K562 (cell line): ENCODE results near the gene RTL10. TPM values are rescaled to one million over a fixed set of nuclear protein-coding genes. Genes with fewer than 3 reads are reported as not detected.
A peak's percentile ranks its signal among the peaks of the same experiment; 100 is the strongest.

Source experiments
- ATAC-seq: fragments of 200-7000 bp; cut with Tn5 transposase; 3 replicates; pipeline ENCODE4 v1.9.1; 2020; ENCODE audit warnings: moderate library complexity
- BruUV-seq: library from RNA; stranded (reverse); fragments of 400-500 nt; replicated peaks from 2 replicates; lab custom pipeline; 2021; lab: Mats Ljungman, UMichigan
- CTCF ChIA-PET: fragments of 300-600 bp; formaldehyde crosslinking; extraction: SDS; loops from one replicate; lab custom pipeline; 2021; ENCODE audit warnings: low intra/inter-chr PET ratio; lab: Yijun Ruan, JAX
- POLR2A ChIA-PET: fragments of 300-600, 350-650 bp; sonication (Branson Sonifier 250); formaldehyde crosslinking; extraction: SDS; loops from one replicate; lab custom pipeline; 2021; ENCODE audit warnings: antibody characterized with exemption, inconsistent platforms; lab: Yijun Ruan, JAX
- DNase-seq, 4 experiments: peaks; one replicate each; pipeline versions ENCODE4 v3.0.0 to v3.0.0-alpha.2; 2011 to 2018; ENCODE audit warnings: low spot score in 3 of 4, mixed read lengths in 3 of 4; ENCODE audit errors: extremely low read depth in 1 of 4
- FAIRE-seq: peaks from 2 replicates; lab custom pipeline; 2011; peaks lifted over from hg19 to GRCh38; lab: Jason Lieb, UNC
- H2AFZ ChIP-seq: 2 replicates; pipeline ENCODE4 v1.6.0; 2011; ENCODE audit warnings: low read depth, low read length, control low read depth, inconsistent platforms
- H3K27ac ChIP-seq: fragments of 200-600 bp; 3 replicates; pipeline ENCODE4 v1.8.0; 2011; ENCODE audit warnings: low read depth, mild to moderate bottlenecking, control low read depth, inconsistent platforms, low read length, moderate library complexity, mixed read lengths; ENCODE audit errors: extremely low read depth
- H3K27me3 ChIP-seq, 2 experiments: fragments of 300-600 bp in 1 of 2; 2 replicates in 1 of 2; 3 replicates in 1 of 2; pipeline versions ENCODE4 v1.6.0 to v1.8.0; 2011; ENCODE audit warnings: inconsistent platforms in 2 of 2, low read length in 2 of 2, mild to moderate bottlenecking in 1 of 2, mixed read lengths in 1 of 2, moderate library complexity in 1 of 2; ENCODE audit not compliant: control insufficient read depth in 2 of 2, insufficient read depth in 2 of 2
- H3K36me3 ChIP-seq: fragments of 300-600 bp; 3 replicates; pipeline ENCODE4 v1.8.0; 2011; ENCODE audit warnings: mild to moderate bottlenecking, low read length, inconsistent platforms; ENCODE audit not compliant: control insufficient read depth, insufficient read depth
- H3K4me1 ChIP-seq, 2 experiments: fragments of 200-600 bp in 1 of 2; replicated peaks in 1 of 2; 2 replicates in 1 of 2; 3 replicates in 1 of 2; pipeline versions ENCODE4 v1.5.1 to v1.8.0; 2011; ENCODE audit warnings: inconsistent platforms in 2 of 2, low read length in 2 of 2, mild to moderate bottlenecking in 1 of 2, mixed read lengths in 1 of 2, moderate library complexity in 1 of 2; ENCODE audit not compliant: control insufficient read depth in 2 of 2, insufficient read depth in 2 of 2
- H3K4me2 ChIP-seq: 2 replicates; pipeline ENCODE4 v1.6.1; 2011; ENCODE audit warnings: low read length, control low read depth, inconsistent platforms, mixed read lengths; ENCODE audit not compliant: insufficient read depth
- H3K4me3 ChIP-seq: fragments of 200-600 bp; sonication (generic), shearing (Covaris generic); 2 replicates; pipeline ENCODE4 v1.5.1; 2016; ENCODE audit warnings: control low read depth, inconsistent platforms
- H3K79me2 ChIP-seq: fragments of 200-600 bp; 3 replicates; pipeline ENCODE4 v1.8.0; 2011; ENCODE audit warnings: low read length, inconsistent platforms; ENCODE audit not compliant: control insufficient read depth, insufficient read depth
- H3K9ac ChIP-seq, 2 experiments: 2 replicates each; pipeline versions ENCODE4 v1.6.0 to v1.6.1; 2011; ENCODE audit warnings: low read depth in 2 of 2, low read length in 2 of 2, control low read depth in 1 of 2, inconsistent platforms in 1 of 2, mild to moderate bottlenecking in 1 of 2, mixed read lengths in 1 of 2; ENCODE audit not compliant: insufficient read depth in 1 of 2
- H3K9me1 ChIP-seq: one replicate; pipeline ENCODE4 v1.6.0; 2011; ENCODE audit warnings: inconsistent platforms, mild to moderate bottlenecking, low read length, moderate library complexity; ENCODE audit not compliant: control insufficient read depth, insufficient read depth
- H3K9me3 ChIP-seq: replicated peaks from 2 replicates; pipeline ENCODE4 v1.5.1; 2011; ENCODE audit warnings: low read depth, low read length, inconsistent platforms; ENCODE audit not compliant: control insufficient read depth, insufficient read depth
- H4K20me1 ChIP-seq: replicated peaks from 2 replicates; pipeline ENCODE4 v1.6.1; 2011; ENCODE audit warnings: low read length, inconsistent platforms, mixed read lengths; ENCODE audit not compliant: control insufficient read depth, insufficient read depth
- BCOR ChIP-seq: fragments of 450-650 bp; IDR thresholded peaks from 2 replicates; pipeline ENCODE4 v1.6.1; 2016
- GTF2A2 ChIP-seq: IDR thresholded peaks from 2 replicates; pipeline ENCODE4 v1.6.1; 2016; ENCODE audit warnings: mild to moderate bottlenecking, missing genetic modification characterization, missing compliant biosample characterization
- HDAC6 ChIP-seq: IDR thresholded peaks from 2 replicates; pipeline ENCODE4 v1.6.1; 2012; ENCODE audit warnings: low read depth, mild to moderate bottlenecking, control low read depth, inconsistent platforms, low read length, moderate library complexity
- LEF1 ChIP-seq: fragments of 450-650 bp; IDR thresholded peaks from 2 replicates; pipeline ENCODE4 v1.6.1; 2016; ENCODE audit warnings: mild to moderate bottlenecking
- MTF1 ChIP-seq: fragments of 250-450 bp; sonication (Bioruptor Pico); IDR thresholded peaks from 2 replicates; pipeline ENCODE4 v1.9.0; 2021; ENCODE audit warnings: moderate library complexity, mild to moderate bottlenecking, inconsistent platforms, borderline replicate concordance
- PML ChIP-seq: IDR thresholded peaks from 2 replicates; pipeline ENCODE4 v1.6.1; 2012; ENCODE audit warnings: low read length, inconsistent platforms
- WGBS: fragments of 100-300 bp; shearing (Covaris generic); methylation state at CpG from one replicate; pipeline ENCODE4 v1.1.6; 2016; ENCODE audit warnings: low coverage, mixed read lengths; ENCODE audit not compliant: insufficient coverage; ENCODE audit errors: missing lambda C conversion rate; 5-methylcytosine and 5-hydroxymethylcytosine counted together
- in situ Hi-C: fragments of 300-500 bp; cut with MboI; formaldehyde crosslinking; loops from 4 replicates; pipeline ENCODE4 v1.15.0; 2018; ENCODE audit warnings: inconsistent platforms, mixed read lengths
- intact Hi-C: fragments of 100-400 bp; cut with micrococcal nuclease; formaldehyde crosslinking; loops from 2 replicates; pipeline ENCODE4 v1.14.2; 2022
- polyA plus RNA-seq, 8 experiments: library from polyadenylated mRNA; depleted of rRNA in 4 of 8; stranded (reverse) in 5 of 8; unstranded in 3 of 8; fragments of >200 nt; fragmentation: Nextera tagmentation in 2 of 8; fragmentation: Illumina TruSeq in 1 of 8; extraction: Ambion mirVana in 2 of 8; extraction: Trizol in 1 of 8; gene quantifications; 2 replicates each; pipeline versions ENCODE4 v1.2.1 to v1.2.3, GENCODE V29; 2011 to 2014; ENCODE audit warnings: inconsistent platforms in 1 of 8, missing spikeins in 1 of 8
- total RNA-seq, 7 experiments: library from RNA; depleted of rRNA in 6 of 7; stranded (reverse); fragments of >200 nt in 6 of 7; fragmentation: Illumina TruSeq in 2 of 7; extraction: Trizol in 2 of 7; gene quantifications; 2 replicates each; pipeline versions ENCODE4 v1.2.1 to v1.2.3, GENCODE V29; 2011 to 2021; ENCODE audit warnings: low replicate concordance in 1 of 7
- TF ChIP-seq, protein P1 (sequence below), 2 experiments: fragments of 450-650 bp in 1 of 2; sonication (generic) in 1 of 2; formaldehyde crosslinking in 1 of 2; IDR thresholded peaks; 2 replicates each; pipeline versions ENCODE4 v1.7.1 to v1.9.0; 2016 to 2022; ENCODE audit warnings: inconsistent platforms in 1 of 2, mild to moderate bottlenecking in 1 of 2, missing genetic modification reagents in 1 of 2
- TF ChIP-seq, protein P2 (sequence below): fragments of 450-650 bp; formaldehyde crosslinking; IDR thresholded peaks from 2 replicates; pipeline ENCODE4 v1.4.0; 2022; ENCODE audit warnings: mild to moderate bottlenecking, moderate library complexity
- TF ChIP-seq, protein P3 (sequence below): sonication (generic); formaldehyde crosslinking; IDR thresholded peaks from 2 replicates; pipeline ENCODE4 v1.5.0; 2020; ENCODE audit warnings: missing genetic modification reagents

The RTL10 gene
- total and polyA plus RNA-seq, 9 of the 15 experiments (the other 6 are each of a cell fraction or from before 2014, with no cell fraction given), result 19.8 to 75.5 (median 32.5) TPM

DNA sequence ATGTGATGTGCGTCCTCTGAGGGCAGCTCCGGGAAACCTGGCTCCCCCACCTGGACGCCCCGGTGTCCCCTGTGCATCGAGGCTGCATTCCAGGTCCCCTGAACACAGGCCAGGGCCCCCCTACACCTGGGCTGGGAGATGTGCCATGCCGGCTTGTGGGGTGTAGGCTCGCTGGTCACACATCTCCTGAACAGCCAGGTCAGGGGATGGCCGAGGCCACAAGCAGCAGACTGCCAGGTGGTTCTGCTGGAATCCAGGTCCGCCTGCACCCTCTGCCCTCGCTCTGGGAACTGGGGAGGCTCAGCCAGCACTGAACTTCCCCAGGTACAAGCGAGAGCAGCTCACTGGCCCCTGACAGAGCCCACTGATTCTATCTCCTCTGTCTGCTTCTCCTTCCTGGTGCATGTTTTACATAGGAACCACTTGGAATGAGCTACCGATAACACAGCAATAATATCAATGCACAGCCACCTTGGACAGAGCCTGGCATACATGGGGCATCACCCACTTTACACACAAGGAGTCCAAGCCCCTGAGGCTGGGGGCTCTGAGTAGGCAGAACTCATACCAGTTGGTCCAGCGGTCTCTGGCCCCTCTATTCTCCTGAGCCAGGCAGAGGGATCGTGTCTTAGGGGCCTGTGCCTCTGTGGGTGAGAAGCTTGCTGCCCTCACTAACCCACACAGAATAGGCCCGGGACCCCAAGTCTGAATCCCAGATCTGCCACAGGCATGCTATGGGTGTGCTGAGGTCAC is 47.3 kb downstream of the RTL10 start:
- Histone ChIP-seq H3K79me2 (no peaks in the 10 kb centered on the region), H3K9me3 (no peaks in the 10 kb centered on the region), H3K4me3 (no peak overlapping the region), H2AFZ (no peak overlapping the region), H4K20me1 (peaks cover 29% of the 10 kb centered on the region), H3K9me1 (no peaks in the 10 kb centered on the region), H3K27me3 (no peaks in the 10 kb centered on the region), H3K27ac (no peak overlapping the region), H3K36me3 (0 out of 3 replicates have a peak, but pooled peaks cover 3% of the 10 kb centered on the region), H3K4me1 (peaks cover 13 to 70% of the 10 kb centered on the region in 2 experiments), H3K9ac (peak overlapping the region in 1 of 2 experiments; percentile 66; a peak in 2 of 4 replicates), H3K4me2 (no peak overlapping the region)
- no peak for FAIRE-seq
- BruUV-seq, result no TSS peak
- intact Hi-C loops, result no loop called here
- no peak for ATAC-seq
- in situ Hi-C loops, result no loop called here
- POLR2A ChIA-PET, result interaction anchor here (0.6 to 5.7 kb wide), 21 partner anchors 8 to 632 kb away, joined by 3 to 43 read pairs (median 4); partner anchors contain the start of genes GNB1L and RTL10
- DNase-seq, result no peak
- CTCF ChIA-PET, result interaction anchor here (0.6 kb wide), 1 partner anchor 572 kb away, joined by 3 read pairs; no protein-coding TSS in a partner anchor
- 69% methylated on average over 15 of the region's 15 CpGs for WGBS
- TF ChIP-seq, protein P1, sequence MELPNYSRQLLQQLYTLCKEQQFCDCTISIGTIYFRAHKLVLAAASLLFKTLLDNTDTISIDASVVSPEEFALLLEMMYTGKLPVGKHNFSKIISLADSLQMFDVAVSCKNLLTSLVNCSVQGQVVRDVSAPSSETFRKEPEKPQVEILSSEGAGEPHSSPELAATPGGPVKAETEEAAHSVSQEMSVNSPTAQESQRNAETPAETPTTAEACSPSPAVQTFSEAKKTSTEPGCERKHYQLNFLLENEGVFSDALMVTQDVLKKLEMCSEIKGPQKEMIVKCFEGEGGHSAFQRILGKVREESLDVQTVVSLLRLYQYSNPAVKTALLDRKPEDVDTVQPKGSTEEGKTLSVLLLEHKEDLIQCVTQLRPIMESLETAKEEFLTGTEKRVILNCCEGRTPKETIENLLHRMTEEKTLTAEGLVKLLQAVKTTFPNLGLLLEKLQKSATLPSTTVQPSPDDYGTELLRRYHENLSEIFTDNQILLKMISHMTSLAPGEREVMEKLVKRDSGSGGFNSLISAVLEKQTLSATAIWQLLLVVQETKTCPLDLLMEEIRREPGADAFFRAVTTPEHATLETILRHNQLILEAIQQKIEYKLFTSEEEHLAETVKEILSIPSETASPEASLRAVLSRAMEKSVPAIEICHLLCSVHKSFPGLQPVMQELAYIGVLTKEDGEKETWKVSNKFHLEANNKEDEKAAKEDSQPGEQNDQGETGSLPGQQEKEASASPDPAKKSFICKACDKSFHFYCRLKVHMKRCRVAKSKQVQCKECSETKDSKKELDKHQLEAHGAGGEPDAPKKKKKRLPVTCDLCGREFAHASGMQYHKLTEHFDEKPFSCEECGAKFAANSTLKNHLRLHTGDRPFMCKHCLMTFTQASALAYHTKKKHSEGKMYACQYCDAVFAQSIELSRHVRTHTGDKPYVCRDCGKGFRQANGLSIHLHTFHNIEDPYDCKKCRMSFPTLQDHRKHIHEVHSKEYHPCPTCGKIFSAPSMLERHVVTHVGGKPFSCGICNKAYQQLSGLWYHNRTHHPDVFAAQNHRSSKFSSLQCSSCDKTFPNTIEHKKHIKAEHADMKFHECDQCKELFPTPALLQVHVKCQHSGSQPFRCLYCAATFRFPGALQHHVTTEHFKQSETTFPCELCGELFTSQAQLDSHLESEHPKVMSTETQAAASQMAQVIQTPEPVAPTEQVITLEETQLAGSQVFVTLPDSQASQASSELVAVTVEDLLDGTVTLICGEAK (IDR thresholded peaks at IDR 0.05), result no peak
- TF ChIP-seq, protein P1 (CRISPR knock-in tag; IDR thresholded peaks at IDR 0.05), result peak; percentile 10; the same call in 1 of the 2 replicates
- TF ChIP-seq PML (no peak), MTF1 (CRISPR knock-in tag) (no peak), HDAC6 (0 out of 2 replicates have a peak, but pooled peaks have one; percentile 2), GTF2A2 (tag) (no peak), BCOR (no peak), LEF1 (no peak)
- TF ChIP-seq, protein P2, sequence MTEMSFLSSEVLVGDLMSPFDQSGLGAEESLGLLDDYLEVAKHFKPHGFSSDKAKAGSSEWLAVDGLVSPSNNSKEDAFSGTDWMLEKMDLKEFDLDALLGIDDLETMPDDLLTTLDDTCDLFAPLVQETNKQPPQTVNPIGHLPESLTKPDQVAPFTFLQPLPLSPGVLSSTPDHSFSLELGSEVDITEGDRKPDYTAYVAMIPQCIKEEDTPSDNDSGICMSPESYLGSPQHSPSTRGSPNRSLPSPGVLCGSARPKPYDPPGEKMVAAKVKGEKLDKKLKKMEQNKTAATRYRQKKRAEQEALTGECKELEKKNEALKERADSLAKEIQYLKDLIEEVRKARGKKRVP (CRISPR knock-in tag), result peak; percentile 4; the same call in 1 of the 2 replicates
- TF ChIP-seq, protein P3, sequence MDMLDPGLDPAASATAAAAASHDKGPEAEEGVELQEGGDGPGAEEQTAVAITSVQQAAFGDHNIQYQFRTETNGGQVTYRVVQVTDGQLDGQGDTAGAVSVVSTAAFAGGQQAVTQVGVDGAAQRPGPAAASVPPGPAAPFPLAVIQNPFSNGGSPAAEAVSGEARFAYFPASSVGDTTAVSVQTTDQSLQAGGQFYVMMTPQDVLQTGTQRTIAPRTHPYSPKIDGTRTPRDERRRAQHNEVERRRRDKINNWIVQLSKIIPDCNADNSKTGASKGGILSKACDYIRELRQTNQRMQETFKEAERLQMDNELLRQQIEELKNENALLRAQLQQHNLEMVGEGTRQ (CRISPR knock-in tag), result peak; percentile 20; the same call in 1 of the 2 replicates
